NCI-H1048 (cell line): ENCODE data around the gene CNTNAP2.
"Not testable (repeated sequence)": the region's sequence is repeated elsewhere in the genome, so short reads cannot be mapped to it uniquely, and the experiment has no call there.

ENCODE experiments used
- DNase-seq: peaks from one replicate; lab custom pipeline; 2025; lab: John Stamatoyannopoulos, UW

Gene CNTNAP2

DNA sequence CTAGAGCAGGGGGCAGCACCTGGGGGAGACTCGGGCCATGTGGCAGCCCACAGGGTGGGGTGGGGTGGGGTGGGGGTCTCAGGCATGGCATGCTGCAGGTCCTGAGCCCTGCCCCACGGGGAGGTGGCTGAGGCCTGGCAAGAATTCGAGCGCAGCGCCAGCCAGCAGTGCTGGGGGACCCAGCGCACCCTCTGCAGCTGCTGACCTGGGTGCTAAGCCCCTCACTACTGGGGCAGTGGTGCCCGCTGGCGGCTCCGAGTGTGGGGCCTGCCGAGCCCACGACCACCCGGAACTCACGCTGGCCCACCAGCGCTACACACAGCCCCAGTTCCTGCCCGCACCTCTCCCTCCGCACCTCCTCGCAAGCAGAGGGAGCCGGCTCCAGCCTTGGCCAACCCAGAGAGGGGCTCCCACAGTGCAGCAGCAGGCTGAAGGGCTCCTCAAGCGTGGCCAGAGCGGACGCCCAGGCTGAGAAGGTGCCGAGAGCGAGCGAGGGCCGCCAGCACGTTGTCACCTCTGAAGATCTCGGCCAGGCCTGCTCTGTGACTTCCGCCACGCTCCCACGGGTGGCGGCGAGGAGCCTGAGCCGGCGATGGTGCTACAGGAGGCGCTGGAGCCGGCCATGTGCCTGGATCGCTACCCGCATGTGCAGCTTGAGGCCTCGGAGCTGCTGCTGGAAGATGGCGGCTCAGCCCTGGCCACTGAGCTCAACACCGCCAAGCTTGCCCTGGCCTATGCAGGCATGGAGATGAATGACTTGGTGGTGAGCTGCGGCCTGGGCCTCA lies 2328.9 kb downstream of the CNTNAP2 start:
- DNase-seq = no peak

DNA sequence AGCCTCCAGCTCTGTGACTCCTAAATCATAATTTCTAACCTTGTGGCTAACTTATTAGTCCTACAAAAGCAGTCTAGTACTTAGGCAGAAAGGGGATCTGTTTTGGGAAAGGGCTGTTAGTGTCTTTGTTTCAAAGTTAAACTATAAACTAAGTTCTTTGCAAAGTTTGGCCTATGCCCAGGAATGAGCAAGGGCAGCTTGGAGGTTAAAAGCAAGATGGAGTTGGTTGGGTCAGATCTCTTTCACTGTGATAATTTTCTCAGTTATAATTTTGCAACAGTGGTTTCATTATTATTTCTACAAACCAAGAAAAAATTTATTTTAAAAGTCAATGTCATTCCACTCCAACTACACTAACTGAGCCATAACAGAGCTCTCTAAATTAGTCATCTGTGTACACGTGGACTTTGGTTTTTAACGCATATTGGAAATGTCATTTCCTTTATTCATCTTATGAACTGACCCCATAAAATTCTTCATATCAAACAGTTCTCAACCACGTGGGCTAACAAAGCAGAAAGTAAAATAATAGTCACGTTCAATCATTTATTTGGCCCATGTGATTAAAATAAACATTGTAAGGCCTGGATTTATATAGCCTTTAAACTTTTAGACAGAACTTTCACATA lies 2330.7 kb downstream of the CNTNAP2 start:
- no peak for DNase-seq

DNA sequence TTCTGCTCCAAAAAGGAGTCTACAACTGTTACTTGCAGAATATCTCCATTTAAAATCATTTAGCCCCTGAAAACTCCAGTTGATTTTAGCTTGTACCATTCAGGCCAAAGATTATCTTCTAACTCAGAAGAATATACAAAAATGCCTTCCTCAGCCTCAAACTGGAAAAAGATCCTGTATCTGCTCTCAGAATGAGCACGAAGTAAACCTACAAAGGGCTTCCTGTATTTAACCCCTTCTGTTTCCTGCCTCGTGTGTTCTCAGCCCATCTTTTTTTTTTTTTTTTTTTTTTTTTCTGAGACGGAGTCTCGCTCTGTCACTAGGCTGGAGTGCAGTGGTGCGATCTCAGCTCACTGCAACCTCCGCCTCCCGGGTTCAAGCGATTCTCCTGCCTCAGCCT lies 2334.9 kb downstream of the CNTNAP2 start:
- DNase-seq = not testable (repeated sequence)

DNA sequence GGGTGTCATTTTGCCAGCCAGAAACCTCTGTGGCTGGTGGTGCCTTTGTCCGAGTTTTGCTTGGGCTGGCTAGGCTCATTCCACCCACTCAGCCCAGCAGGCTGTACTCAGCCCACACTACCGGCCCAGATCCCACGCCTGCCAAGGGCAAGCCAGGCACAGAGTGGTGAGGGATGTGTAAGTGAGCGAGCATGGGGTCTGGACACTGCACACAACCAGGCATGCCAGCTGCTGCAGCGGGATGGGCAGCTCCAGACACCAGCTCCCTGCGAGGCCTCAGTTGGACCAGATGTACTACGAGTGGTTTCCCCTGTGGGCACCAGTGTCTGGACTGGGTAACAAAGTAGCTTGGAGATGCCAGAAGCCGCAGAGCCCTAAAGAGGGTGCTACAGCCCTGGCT lies 2339.8 kb downstream of the CNTNAP2 start:
- no peak for DNase-seq

DNA sequence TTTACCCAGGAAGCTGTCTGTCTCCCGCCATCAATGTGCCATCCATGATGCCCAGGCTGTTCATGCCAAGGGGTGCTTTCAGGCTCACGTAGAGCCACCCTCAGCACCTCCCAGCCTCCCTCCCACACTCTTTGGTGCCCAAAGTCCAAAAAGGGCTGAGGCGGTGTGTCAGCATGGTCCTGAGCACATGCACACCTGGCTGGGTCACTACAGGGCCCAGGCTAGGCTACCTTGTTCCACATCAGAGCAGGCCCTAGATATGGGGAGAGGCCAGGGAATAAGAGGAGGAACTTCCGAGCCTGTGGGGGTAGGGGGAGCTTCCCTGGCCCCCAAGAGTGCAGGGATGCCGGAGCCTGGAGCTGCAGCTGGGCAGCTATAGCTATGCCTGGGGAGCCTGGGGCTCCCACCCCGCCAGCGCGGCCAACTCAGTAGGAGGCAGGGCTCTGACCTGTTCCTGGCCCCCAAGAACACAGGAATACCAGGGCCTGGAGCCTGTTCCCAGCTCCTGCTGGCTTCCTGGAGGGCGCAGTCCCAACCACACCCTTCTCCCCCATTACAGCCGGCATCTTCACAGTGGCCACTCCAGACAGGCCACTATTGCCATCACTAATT lies 2340.8 kb downstream of the CNTNAP2 start:
- no peak for DNase-seq

DNA sequence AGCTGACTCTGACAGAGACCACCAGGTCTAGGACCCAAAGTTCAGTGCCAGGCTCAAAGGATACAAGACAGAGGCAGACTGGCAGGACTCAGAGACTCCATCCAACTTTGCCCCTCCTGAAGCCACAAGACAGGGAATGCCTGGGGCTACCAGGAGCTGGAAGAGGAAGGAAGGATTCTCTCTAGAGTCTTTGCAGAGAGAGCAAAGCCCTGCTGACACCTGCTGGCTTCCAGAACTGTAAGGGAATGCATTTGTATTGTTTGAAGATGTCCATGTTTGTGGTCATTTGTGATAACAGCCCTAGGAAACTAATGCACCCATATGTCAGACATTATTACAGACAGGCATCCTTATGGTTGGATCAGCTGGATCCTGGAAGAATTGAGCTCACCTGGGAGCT lies 2341.7 kb downstream of the CNTNAP2 start:
- no peak for DNase-seq

DNA sequence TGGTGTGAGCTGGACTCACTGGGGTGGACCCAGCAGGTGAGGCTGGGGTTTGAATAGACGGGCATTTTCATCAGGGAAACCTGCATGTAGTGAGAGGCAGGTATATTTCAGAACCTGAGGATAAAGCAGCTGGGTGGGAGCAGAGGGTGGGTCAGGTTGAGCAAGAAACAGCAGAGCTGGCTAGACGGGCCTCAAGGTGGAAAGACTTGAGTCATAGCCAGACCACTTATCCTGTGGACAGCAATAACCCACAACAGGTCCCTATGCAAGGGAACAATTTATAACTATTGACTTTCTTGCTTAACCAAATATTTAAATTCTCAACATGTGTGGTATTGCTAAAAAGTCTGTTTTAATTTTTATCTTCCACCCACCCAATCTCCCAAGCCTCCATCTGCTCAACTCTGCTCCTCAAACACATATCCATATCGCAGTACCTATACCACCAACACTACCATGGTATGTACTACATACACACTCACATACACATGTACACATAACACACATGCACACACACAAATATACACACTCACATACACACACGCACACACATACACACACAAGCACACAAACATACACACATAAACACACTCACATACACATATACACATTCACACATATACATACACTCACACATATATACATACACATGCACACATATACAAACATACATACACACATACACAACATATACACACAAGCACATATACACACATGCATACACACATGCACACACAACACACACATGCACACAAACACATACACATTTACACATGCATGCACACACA lies 2345.0 kb downstream of the CNTNAP2 start:
- no peak for DNase-seq

DNA sequence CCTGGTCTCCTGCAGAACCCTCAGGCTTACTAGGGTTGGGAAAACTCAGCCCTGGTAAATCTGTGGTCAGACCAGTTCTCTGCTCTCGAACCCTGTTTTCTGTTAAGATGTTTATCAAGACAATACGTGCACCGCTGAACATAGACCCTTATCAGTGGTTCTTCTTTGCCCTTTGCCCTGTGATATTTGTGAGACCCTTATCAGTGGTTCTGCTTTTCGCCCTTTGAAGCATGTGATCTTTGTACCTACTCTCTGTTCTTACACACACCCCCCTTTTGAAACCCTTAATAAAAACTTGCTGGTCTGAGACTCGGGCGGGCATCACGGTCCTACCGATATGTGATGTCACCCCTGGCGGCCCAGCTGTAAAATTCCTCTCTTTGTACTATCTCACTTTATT lies 2346.2 kb downstream of the CNTNAP2 start:
- not testable (repeated sequence) for DNase-seq

DNA sequence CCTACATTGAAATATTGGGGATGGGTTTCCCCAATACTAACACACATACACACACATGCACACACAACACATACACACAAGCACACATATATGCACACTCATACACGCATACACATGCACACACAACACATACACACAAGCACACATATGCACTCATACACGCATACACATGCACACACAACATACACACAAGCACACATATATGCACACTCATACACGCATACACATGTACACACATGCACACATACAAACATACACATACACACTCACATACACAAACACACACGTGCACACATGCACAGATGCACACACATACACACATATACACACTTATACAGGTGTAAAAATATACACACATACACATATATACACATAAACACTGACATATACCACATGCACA lies 2346.6 kb downstream of the CNTNAP2 start:
- no peak for DNase-seq

DNA sequence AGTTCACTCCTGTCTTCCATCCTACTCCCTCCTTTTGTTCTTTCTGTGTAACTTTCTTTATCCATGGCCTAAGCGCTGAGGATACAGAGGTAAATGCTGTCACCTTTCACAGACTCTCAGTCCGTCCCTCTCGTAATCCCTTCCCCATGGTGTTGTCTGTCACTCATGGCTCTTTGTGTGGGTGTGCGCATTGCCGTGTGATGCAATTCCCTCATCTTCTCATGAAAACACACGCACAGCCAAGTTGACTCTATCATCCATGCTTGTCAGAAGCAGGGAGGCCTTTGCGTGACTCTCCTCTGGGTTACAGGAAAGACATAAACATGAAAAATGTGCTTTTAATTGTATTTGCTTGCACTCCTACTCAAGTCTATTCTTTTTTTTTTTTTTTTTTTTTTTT lies 2348.3 kb downstream of the CNTNAP2 start:
- no peak for DNase-seq

DNA sequence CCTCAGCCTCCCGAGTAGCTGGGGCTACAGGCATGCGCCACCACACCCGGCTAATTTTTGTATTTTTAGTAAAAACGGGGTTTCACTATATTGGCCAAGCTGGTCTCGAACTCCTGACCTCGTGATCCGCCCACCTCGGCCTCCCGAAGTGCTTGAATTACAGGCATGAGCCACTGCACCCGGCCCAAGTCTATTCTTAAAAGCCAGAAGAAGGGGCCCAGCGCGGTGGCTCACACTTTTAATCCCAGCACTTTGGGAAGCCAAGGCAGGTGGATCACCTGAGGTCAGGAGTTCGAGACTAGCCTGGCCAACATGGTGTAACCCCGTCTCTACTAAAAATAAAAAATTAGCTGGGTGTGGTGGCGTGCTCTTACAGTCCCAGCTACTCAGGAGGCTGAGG lies 2348.8 kb downstream of the CNTNAP2 start:
- DNase-seq = not testable (repeated sequence)

DNA sequence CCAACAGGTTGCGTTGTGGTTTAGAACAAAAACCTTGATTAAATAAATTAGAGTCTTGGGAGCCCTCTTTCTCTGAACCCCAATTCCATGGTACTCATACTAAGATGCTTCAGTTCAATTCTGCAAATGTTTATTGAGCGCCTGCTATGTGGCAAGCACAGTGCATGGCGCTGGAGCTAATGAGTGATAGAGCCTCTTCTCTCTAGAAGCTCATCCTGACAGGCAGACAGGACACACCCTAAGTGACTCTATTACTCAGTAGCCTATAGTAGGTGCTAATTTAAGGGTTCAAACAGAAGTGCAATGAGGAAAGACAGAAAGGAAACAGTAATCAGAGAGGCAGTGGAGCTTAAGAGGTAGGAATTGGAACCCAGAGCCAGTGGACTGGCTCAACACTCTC lies 2349.5 kb downstream of the CNTNAP2 start:
- DNase-seq = no peak

DNA sequence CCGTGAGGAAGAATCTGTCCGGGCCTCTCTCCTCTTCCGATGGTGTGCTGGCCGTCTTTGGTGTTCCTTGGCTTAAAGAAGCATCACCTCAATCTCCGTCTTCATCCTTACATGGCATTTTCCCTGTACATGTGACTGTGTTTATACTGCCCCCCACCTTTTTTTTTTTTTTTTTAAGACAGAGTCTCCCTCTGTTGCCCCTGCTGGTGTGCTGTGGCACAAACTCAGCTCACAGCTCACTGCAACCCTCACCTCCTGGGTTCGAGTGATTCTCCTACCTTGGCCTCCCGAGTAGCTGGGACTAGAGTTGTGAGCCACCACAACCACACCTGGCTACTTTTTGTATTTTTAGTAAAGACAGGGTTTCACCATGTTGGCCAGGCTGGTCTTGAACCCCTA lies 2352.1 kb downstream of the CNTNAP2 start:
- no peak for DNase-seq
